ENCODE results near the gene COPA. TPM values are rescaled to one million over a fixed set of nuclear protein-coding genes. Genes with fewer than 3 reads are reported as not detected.

Gene COPA
- total RNA-seq, 1 experiment from 2014 or later, result 118 TPM

DNA sequence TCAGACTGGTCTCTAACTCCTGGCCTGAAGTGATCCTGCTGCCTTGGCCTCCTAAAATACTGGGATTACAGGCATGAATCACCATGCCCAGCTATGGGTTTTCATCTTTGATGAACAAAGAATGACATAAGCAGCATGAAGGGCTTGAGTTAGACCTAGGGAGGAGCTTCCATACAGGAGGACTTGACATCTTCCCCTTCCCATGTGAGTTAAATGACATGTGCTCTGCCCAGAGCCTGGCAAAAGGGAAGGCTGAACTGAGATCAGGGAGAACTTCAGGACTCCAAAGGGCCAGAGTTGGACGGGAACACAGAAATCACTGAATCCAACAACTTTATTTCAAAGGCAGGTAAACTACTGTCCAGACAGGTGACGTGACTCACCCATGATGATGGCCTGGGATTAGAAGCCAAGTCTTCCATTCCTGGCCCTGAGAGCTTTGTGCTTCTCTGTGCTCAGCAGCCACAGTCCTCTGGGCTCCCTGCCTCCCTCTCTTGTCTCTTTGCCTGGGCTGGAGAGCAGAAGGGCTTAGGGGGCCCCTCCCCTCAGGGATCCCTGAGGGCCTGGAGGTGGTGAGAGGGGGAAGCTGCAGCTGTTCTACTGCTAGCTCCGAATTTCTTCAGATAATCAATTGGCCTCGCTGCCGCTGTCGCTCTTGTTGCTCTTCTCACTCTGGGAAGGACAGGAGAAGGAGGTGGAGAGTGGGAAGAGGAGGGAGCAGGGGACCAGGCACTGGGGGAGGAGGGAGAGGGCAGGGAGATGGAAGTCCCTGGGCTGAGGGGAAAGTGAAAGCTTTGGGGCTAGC, 31.5 kb upstream of the COPA start:
- H2BK12ac ChIP-seq (ENCODE audit: insufficient read length, low read depth, low read length), result no peak overlapping the region
- H3K27me3 ChIP-seq (ENCODE audit: insufficient read depth, low read length), result no peaks in the 10 kb centered on the region
- peak overlapping the region; percentile 3 for H3K4me2 ChIP-seq (ENCODE audit: insufficient read depth, insufficient read length, low read length)
- peak; percentile 63 for DNase-seq
- WGBS (ENCODE audit: extremely low coverage, insufficient read length, low lambda C conversion rate), result no CpG with 5 or more reads among the region's 6 CpGs
- H3K4ac ChIP-seq (ENCODE audit: low read depth, low read length), result no peak overlapping the region
- H2AK5ac ChIP-seq (ENCODE audit: insufficient read length, low read length), result peak overlapping the region; percentile 96
- H3T11ph ChIP-seq (ENCODE audit: low read length), result no peak overlapping the region
- no peaks in the 10 kb centered on the region for H4K20me1 ChIP-seq (ENCODE audit: control insufficient read depth, insufficient read depth, insufficient read length)
- peak overlapping the region; percentile 56 for H3K18ac ChIP-seq (ENCODE audit: insufficient read length, low read depth, low read length)
- no peak overlapping the region for H2AFZ ChIP-seq (ENCODE audit: low read length)
- no peak overlapping the region for H2BK5ac ChIP-seq (ENCODE audit: insufficient read length, low read length)
- no peak overlapping the region for H2BK120ac ChIP-seq (ENCODE audit: low read depth, low read length, poor library complexity, severe bottlenecking)
- no peak overlapping the region for H4K8ac ChIP-seq (replicated peaks; ENCODE audit: insufficient read length, low read depth, low read length)
- no peak overlapping the region for H3K23ac ChIP-seq (ENCODE audit: insufficient read length, low read depth, low read length)
- Mint-ChIP-seq H3K4me1 (peaks cover 55 to 57% of the 10 kb centered on the region in 2 experiments), H3K27me3 (ENCODE audit: low read depth) (no peaks in the 10 kb centered on the region), H3K27ac (peak overlapping the region in 2 of 3 experiments; percentile 65 to 75; a peak in 2 of 7 replicates), H3K9me3 (no peaks in the 10 kb centered on the region; a peak in 1 of 5 replicates), H3K4me3 (peak overlapping the region; percentile 42 to 61), H3K36me3 (ENCODE audit: insufficient read depth in 1 of 3, low read depth in 3 of 3) (no peaks in the 10 kb centered on the region)
- no peak overlapping the region for H3K9ac ChIP-seq (ENCODE audit: extremely low read depth, insufficient read length, low read length)
- no peak overlapping the region for H4K5ac ChIP-seq (ENCODE audit: insufficient read length, low read depth, low read length)
- no peak overlapping the region for H2BK15ac ChIP-seq (ENCODE audit: low read depth, low read length)
- no peak overlapping the region for H2BK20ac ChIP-seq (ENCODE audit: low read depth, low read length, poor library complexity, severe bottlenecking)
- H3K9me3 ChIP-seq (ENCODE audit: control insufficient read depth, low read depth, low read length), result no peaks in the 10 kb centered on the region
- H4K91ac ChIP-seq (ENCODE audit: insufficient read length, low read depth, low read length), result no peak overlapping the region
- no peaks in the 10 kb centered on the region for H3K79me1 ChIP-seq (ENCODE audit: insufficient read depth, low read depth, low read length, poor library complexity, severe bottlenecking)
- H3K14ac ChIP-seq (ENCODE audit: insufficient read depth, low read length), result peak overlapping the region; percentile 52
- TF ChIP-seq, protein P1, sequence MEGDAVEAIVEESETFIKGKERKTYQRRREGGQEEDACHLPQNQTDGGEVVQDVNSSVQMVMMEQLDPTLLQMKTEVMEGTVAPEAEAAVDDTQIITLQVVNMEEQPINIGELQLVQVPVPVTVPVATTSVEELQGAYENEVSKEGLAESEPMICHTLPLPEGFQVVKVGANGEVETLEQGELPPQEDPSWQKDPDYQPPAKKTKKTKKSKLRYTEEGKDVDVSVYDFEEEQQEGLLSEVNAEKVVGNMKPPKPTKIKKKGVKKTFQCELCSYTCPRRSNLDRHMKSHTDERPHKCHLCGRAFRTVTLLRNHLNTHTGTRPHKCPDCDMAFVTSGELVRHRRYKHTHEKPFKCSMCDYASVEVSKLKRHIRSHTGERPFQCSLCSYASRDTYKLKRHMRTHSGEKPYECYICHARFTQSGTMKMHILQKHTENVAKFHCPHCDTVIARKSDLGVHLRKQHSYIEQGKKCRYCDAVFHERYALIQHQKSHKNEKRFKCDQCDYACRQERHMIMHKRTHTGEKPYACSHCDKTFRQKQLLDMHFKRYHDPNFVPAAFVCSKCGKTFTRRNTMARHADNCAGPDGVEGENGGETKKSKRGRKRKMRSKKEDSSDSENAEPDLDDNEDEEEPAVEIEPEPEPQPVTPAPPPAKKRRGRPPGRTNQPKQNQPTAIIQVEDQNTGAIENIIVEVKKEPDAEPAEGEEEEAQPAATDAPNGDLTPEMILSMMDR (conservative IDR thresholded peaks at IDR 0.05), result no peak
- H3K4me1 ChIP-seq (ENCODE audit: insufficient read depth, low read length), result peaks cover 20% of the 10 kb centered on the region
- H3K27ac ChIP-seq (ENCODE audit: insufficient read length, low read depth, low read length), result no peak overlapping the region
- H3K23me2 ChIP-seq (ENCODE audit: insufficient read length, low read depth, low read length, poor library complexity, severe bottlenecking), result peaks cover 7% of the 10 kb centered on the region
- no peak overlapping the region for H3K56ac ChIP-seq (ENCODE audit: insufficient read length, low read depth, low read length)
- H3K79me2 ChIP-seq (ENCODE audit: insufficient read depth, low read length), result no peaks in the 10 kb centered on the region

All from H9 (cell line).